GM21515 (cell line): ENCODE data around the gene DNAJC5.
"Not testable (repeated sequence)": the region's sequence is repeated elsewhere in the genome, so short reads cannot be mapped to it uniquely, and the experiment has no call there.

ENCODE experiments used
- ATAC-seq: cut with Tn5 transposase; IDR thresholded peaks from one replicate; pipeline ENCODE4 v1.9.1; 2021; ENCODE audit not compliant: unreplicated experiment

The DNAJC5 gene

DNA sequence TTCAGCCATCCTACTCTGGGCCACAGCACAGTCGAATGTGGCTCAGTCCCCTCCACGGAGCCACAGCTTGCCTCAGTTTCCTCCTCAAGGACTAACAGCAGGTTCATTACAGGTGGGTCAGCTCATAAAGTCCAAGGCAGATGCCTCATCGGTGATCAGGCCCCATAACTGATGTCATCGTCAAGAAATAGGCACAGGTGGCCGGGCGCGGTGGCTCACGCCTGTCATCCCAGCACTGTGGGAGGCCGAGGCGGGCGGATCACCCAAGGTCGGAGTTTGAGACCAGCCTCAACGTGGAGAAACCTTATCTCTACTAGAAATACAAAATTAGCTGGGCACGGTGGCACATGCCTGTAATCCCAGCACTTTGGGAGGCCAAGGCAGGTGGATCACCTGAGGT, 57.8 kb downstream of the DNAJC5 start:
- ATAC-seq: no peak

- no peak for ATAC-seq
Measured at GRCh38 chr20:63953764-63954429, 59.0 kb downstream of the DNAJC5 start.

DNA sequence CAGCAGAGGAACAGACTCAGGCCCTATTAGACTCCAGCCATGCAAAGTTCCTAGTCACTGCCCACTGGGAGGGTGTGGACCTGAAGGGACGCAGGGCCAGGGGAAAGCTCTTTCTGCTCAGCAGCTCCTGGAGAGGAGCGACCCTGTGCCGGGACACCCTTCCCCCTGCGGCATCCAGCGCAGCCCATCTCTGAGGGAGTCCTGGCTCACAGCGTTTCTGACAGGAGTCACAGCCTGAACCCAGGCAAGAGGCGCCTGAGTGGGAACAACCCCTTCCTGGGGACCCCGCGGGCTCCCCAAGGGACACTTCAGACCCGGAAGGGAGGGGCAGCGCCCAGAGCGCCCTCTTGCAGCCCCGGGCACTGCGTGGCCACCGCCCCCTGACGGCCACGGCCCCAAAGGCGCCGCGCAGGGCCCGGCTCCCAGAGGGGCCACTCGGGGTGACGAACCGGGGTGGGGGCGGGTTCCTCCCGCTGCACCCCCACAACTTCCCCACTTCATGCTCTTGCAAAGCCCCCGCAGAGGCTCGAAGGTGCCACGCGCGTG, 60.4 kb downstream of the DNAJC5 start:
- peak; percentile 18 for ATAC-seq

- ATAC-seq: peak; percentile 61
Measured at GRCh38 chr20:63955827-63956663, 61.1 kb downstream of the DNAJC5 start, which contains the start of gene UCKL1. TSS of gene UCKL1 (minus strand) at chr20:63956416. CDS start at chr20:63956372, 44 bp downstream.

GRCh38 chr20:63956664-63957003, 61.7 kb downstream of the DNAJC5 start:
- ATAC-seq: no peak

DNA sequence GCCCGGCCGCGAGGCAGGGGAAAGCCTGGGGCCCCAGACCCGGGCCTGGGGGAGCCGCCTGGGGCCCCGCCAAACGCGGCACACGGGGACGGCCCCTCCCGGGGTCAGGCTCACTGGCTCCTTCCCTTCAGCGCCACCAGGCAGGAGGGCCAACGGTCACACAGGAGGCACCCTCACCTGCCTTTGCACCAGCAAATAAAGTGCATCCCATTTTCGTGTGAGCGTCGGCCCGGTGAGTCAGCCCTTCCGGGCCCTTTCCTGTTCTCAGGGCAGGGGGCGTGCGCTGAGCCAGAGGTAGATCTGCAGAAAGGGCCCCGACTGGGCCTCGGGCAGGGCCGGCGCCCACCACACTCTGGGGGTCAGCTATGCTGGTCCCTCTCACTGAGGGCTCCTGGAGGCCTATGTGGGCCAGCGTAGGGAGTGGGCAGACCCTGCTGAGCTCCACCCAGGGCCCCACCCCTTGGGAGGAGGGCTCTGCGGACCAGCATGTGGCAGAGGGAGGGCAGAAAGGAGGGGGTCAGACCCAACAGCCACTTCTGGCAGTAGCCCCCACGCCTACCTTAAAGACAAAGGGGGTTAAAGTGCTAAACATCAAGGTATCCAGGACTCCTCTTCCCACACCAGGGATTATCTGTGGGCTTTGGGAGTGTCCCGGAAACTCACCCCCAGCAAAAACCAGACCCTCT, 62.2 kb downstream of the DNAJC5 start:
- ATAC-seq: no peak

DNA sequence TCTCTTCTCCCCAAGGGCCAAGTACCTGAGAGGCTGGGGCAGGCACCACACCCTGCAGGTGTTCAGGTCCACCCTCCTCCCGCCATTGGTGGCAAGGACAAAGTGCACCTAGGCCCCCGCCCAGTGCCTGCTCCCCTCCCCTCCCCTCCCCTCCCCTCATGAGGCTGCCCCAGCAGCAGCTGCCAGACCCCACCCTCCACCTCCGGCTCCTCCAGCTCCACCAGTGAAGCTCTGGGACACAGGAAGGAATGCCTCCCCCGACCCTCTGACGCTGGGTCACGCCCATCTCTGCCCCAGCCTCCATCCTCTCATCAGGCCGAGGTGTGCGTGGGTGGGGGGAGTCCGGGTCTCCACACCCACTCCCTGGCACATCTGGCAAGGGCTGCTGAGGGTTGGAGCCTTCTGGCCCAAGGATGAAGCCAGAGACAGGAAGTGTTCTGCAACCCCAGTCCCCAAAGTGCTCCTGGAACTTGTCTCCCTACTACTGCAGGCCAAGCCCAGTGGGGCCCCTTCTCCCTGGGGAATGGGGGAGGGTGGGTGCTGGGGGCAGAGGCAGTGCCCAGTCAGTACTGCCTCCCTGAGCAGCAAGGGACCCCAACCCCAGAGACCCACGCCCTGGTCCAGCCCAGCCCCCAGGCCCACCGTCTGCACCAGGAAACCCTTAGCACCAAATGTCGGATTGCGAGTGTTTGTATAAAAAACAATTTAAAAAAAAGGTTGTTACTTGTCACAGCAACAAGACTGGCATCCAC, 62.9 kb downstream of the DNAJC5 start:
- no peak for ATAC-seq

- ATAC-seq: no peak
Measured at GRCh38 chr20:63958471-63958870, 63.5 kb downstream of the DNAJC5 start.

GRCh38 chr20:63958964-63959698, 64.2 kb downstream of the DNAJC5 start:
- ATAC-seq: no peak

- no peak for ATAC-seq
Measured at GRCh38 chr20:63959699-63960075, 64.8 kb downstream of the DNAJC5 start.

DNA sequence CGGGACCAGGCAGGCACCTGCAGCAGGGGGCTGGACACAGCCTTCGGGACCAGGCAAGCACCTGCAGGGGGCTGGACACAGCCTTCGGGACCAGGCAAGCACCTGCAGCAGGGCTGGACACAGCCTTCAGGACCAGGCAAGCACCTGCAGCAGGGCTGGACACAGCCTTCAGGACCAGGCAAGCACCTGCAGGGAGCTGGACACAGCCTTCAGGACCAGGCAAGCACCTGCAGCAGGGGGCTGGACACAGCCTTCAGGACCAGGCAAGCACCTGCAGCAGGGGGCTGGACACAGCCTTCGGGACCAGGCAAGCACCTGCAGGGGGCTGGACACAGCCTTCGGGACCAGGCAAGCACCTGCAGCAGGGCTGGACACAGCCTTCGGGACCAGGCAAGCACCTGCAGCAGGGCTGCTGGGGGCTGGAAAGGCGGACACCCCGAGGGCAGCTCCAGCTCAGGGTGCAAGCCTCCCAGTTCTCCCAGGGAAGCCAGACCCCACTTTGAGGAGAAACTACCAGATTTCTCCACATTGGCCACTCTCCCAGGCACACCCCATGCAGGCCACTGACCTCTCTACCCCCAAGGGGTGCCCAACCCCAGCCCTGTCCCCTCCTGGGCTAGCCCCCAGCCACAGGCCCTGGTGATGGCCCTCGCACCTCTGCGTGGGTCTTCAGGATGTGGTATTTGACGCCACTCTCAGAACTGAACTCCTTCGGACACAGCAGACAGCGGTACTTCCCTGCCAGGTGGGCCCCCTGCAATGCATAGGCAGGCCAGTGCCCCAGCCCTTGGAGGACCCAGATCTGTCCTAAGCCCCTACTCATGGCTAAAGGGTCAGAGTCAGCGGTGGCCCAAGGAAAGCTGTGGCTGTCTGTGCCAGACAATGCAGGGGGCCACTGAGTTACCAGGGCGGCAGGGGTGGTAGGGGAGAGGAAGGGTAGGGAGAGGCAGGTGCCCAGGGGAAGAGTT, 66.0 kb downstream of the DNAJC5 start:
- ATAC-seq: not testable (repeated sequence)

GRCh38 chr20:63961664-63962425, 66.9 kb downstream of the DNAJC5 start:
- no peak for ATAC-seq

GRCh38 chr20:63962426-63963347, 67.8 kb downstream of the DNAJC5 start:
- ATAC-seq: no peak

- ATAC-seq: no peak
Measured at GRCh38 chr20:63963348-63963741, 68.4 kb downstream of the DNAJC5 start.

- no peak for ATAC-seq
Measured at GRCh38 chr20:63963784-63964301, 68.9 kb downstream of the DNAJC5 start.

DNA sequence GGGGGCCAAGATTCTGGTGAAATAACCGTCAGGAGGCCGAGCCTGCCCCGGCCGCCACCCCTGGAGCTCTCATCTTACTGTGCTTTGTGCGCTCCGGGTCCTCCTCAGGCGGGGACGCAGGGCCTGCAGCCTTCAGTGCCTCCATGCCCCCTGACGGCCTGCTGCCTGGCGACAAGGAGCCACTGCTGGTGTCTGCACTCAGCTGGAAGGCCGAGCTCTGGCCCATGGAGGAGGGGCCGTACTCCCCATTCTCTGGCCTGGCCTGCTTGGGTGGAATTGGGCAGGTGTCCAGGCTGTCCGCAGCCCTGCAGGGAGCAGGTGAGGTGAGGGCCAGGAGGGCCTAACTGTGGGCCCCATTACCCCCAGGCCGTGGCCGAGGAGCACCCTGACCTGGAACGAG, 69.5 kb downstream of the DNAJC5 start:
- ATAC-seq: no peak
